HUES6 (cell line): Measurements from ENCODE around the gene LMF2.

Experiments used
- H3K27ac ChIP-seq: 2 replicates; pipeline ENCODE4 v1.7.0; 2013; ENCODE audit warnings: low read depth, mild to moderate bottlenecking, low read length, inconsistent platforms
- H3K27me3 ChIP-seq: 2 replicates; pipeline ENCODE4 v1.6.1; 2013; ENCODE audit warnings: low read length; ENCODE audit not compliant: control insufficient read depth, insufficient read depth
- H3K36me3 ChIP-seq: 2 replicates; pipeline ENCODE4 v1.6.1; 2013; ENCODE audit warnings: low read length; ENCODE audit not compliant: control insufficient read depth, insufficient read depth
- H3K4me1 ChIP-seq: 2 replicates; pipeline ENCODE4 v1.6.1; 2013; ENCODE audit warnings: low read length; ENCODE audit not compliant: control insufficient read depth, insufficient read depth
- H3K4me3 ChIP-seq: 2 replicates; pipeline ENCODE4 v1.5.1; 2013; ENCODE audit warnings: low read depth, low read length
- H3K9ac ChIP-seq: one replicate; pipeline ENCODE4 v1.6.1; 2013; ENCODE audit warnings: mild to moderate bottlenecking, low read length
- H3K9me3 ChIP-seq: 2 replicates; pipeline ENCODE4 v1.6.1; 2013; ENCODE audit warnings: low read depth, low read length; ENCODE audit not compliant: control insufficient read depth, insufficient read depth

Gene LMF2

DNA sequence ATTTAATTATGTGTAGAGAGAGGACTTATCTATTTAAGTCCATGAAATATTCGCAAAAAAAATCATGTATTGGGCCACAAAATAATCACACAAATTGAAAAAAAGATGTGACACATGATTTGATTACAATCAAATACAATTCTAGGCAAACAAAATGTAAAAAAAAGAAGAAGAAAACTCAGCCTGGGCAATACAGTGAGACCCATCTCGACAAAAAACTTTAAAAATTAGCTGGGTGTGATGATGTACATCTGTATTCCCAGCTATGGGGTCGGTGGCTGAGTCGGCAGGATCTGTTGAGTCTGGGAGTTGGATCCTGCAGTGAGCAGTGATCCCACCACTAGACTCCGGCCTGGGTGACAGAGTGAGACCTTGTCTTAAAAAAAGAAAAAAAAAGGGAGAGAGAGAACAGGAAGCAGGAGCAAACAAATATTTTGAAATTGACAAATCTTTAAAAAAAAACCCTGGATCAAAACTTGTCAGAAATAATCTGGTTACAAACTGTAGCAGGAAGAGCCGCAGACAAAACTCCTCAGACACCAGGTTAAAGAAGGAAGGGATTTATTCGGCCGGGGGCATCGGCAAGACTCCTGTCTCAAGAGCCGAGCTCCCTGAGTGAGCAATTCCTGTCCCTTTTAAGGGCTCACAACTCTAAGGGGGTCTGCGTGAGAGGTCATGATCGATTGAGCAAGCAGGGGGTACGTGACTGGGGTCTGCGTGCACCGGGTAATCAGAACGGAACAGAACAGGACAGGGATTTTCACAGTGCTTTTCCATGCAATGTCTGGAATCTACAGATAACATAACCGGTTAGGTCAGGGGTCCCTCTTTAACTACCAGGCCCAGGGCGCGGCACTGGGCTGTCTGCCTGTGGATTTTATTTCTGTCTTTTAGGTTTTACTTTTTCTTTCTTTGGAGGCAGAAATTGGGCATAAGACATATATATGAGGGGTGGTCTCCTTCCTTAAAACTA, 25.6 kb upstream of the LMF2 start:
- Histone ChIP-seq H3K9me3 (no peaks in the 10 kb centered on the region), H3K9ac (no peak overlapping the region), H3K27ac (no peak overlapping the region; the same call in 1 of the 2 replicates), H3K4me3 (no peak overlapping the region), H3K27me3 (peaks cover 61% of the 10 kb centered on the region), H3K36me3 (no peaks in the 10 kb centered on the region), H3K4me1 (peaks cover 13% of the 10 kb centered on the region)

DNA sequence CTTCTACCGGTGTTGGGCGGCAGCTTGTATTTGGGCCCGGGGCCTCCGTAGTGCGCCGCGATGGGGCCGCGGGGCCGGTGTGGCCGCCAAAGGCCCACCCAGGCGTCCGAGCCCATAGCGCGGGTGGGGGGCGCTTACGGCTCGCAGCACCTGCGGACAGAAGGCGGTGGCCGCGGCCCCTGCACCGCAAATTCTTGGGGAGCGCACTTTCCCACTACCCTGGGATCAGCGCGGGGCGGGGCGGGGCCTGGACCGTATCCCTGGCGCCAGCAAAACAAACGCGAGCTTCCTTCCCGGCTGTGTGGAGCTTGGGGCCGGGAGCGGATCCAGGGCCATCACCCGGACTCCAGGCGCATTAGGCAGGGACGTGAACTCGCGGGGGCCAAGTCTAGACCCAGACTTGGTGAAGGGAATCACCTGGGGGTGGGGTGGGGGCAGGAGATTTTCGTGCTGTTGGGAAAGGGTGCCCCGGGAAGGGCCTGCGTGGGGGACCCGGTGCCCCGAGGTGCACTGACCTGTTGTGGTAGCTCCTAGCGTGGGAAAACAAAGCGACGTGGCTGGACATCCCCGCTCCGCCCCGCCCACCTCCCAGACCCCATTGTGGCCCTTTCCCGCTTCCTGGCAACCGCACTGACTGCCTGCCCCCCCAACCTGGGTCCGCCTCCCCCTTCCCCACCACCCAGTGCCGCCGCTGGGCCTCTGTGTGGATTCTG, 24.6 kb upstream of the LMF2 start:
- no peaks in the 10 kb centered on the region for H3K36me3 ChIP-seq
- peak overlapping the region; percentile 75 for H3K4me3 ChIP-seq
- H3K9ac ChIP-seq = no peak overlapping the region
- no peak overlapping the region for H3K27ac ChIP-seq
- H3K4me1 ChIP-seq = peaks cover 13% of the 10 kb centered on the region
- H3K9me3 ChIP-seq = no peaks in the 10 kb centered on the region
- peaks cover 71% of the 10 kb centered on the region for H3K27me3 ChIP-seq

DNA sequence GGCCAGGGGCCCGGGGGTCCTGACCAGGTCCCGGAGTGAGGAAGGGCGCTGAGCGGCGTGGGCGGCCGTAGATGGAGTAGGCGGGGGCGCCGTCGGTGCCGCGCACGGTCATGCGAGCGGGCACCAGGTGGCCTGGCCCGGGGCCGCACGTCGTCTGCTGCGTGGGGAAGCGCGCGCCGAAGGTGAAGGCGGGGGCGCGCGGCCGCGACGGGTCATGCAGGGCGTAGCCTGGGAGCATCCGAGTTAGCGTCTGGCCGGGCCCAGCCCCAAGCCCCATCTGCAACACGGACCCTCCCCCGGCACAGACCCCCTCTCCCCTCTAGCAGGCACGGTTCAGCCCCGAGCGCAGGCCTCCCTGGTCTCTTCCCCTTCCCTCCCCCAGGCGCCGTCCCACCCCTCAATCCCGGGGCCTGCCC, 24.1 kb upstream of the LMF2 start:
- H3K9me3 ChIP-seq = no peaks in the 10 kb centered on the region
- H3K4me1 ChIP-seq = peaks cover 18% of the 10 kb centered on the region
- H3K27me3 ChIP-seq = peaks cover 76% of the 10 kb centered on the region
- H3K36me3 ChIP-seq = no peaks in the 10 kb centered on the region
- no peak overlapping the region for H3K9ac ChIP-seq
- H3K27ac ChIP-seq = no peak overlapping the region
- peak overlapping the region; percentile 75 for H3K4me3 ChIP-seq

DNA sequence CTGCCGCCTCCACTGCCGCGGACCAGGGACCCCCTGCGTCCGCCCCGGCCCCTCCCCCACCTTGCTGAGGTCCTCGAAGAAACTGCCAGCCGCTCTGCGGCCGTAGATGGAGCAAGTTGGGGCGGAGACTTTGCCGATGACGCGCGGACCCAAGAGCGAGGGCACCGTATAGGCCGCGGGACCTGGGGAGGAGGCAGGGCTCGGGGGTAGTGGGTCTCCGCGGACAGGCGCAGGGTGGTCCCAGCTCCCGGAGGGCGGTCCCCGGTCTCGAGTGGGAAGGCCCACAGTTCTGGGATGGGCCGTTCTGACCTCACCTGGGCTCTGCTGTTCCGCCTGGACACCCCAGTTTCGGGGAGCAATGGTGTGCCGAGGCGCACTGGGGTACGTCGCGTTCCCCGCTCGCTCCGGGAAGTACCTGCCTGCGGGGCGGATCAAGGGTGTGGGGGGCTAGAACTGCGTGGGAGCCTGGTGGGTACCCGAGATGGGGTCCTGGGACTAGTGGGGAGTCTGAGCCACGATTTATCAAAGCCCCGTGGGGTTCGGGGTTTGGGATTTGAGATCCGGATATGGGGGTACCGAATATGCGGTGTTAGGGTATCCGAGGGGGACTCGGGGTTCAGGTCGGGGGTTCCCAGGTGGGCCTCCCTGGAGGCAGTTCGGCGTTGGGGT, 23.5 kb upstream of the LMF2 start:
- H3K4me1 ChIP-seq = peaks cover 19% of the 10 kb centered on the region
- H3K4me3 ChIP-seq = peak overlapping the region; percentile 75
- no peaks in the 10 kb centered on the region for H3K9me3 ChIP-seq
- peaks cover 77% of the 10 kb centered on the region for H3K27me3 ChIP-seq
- H3K36me3 ChIP-seq = no peaks in the 10 kb centered on the region
- H3K27ac ChIP-seq = no peak overlapping the region
- H3K9ac ChIP-seq = peak overlapping the region; percentile 65

DNA sequence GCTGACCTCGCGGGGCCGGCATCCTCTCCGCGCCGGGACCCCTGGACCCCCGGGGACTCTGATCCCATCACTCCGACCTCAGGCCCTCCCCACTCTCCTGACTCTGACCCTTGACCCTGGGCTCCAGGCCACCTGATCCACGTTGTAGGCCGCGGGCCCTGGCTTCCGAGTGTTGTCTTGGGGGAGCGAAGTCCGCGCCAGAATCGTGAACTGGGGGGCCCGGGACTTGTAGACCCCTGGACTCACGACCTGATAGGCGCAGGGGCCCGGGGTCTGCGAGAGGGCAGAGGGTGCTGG, 23.0 kb upstream of the LMF2 start:
- Histone ChIP-seq H3K9ac (peak overlapping the region; percentile 42), H3K4me1 (peaks cover 19% of the 10 kb centered on the region), H3K27ac (no peak overlapping the region)

DNA sequence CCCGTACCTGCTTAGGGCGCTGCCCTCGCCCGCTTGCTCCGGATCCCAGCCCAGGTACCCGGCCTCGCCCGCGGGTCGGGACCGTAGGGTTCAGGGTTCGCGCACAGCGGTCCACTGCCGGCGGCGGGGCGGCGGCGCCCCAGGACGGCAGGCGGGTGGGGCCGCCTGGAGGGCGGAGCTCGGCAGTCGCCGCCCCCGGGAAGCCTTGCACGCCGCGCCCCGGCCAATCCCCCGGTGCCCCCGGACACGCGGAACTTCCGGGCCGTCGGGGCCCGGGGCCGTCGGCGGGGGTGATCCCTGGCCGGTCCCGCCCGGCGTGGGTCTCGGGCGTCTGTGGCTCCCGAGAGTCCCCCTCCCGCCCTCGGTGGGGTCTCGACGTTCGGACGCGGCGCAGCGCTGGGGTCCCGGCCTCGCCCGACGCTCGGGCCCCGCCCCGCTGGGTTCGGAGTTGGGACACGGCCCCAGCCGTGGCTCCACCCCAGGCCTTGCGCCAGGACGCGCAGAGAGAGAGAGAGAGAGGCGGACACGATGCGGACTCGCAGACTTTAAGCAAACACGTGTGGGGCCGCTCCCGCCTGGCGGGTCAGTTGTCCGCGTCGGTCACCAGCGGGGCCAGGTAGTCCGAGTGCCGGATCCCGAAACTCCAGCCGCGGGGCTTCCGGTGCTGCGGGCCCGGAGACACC, 22.5 kb upstream of the LMF2 start, which contains the start of gene TYMP:
TYMP (minus strand) TSS at position 116 of the 683 bp plus-strand sequence. CDS start 303 bp downstream, outside the sequence.
- Histone ChIP-seq H3K4me3 (peak within 1 kb of the TSS; percentile 75), H3K9me3 (no peaks in the 10 kb centered on the region), H3K4me1 (peaks cover 19% of the 10 kb centered on the region), H3K27ac (no peak within 1 kb of the TSS), H3K27me3 (peaks cover 77% of the 10 kb centered on the region), H3K9ac (peak within 1 kb of the TSS; percentile 42), H3K36me3 (no peaks in the 10 kb centered on the region)

More for the DNA sequence above, 23.0 kb upstream of the LMF2 start:
- peaks cover 77% of the 10 kb centered on the region for H3K27me3 ChIP-seq
- peak overlapping the region; percentile 75 for H3K4me3 ChIP-seq
- H3K9me3 ChIP-seq = no peaks in the 10 kb centered on the region
- H3K36me3 ChIP-seq = no peaks in the 10 kb centered on the region

DNA sequence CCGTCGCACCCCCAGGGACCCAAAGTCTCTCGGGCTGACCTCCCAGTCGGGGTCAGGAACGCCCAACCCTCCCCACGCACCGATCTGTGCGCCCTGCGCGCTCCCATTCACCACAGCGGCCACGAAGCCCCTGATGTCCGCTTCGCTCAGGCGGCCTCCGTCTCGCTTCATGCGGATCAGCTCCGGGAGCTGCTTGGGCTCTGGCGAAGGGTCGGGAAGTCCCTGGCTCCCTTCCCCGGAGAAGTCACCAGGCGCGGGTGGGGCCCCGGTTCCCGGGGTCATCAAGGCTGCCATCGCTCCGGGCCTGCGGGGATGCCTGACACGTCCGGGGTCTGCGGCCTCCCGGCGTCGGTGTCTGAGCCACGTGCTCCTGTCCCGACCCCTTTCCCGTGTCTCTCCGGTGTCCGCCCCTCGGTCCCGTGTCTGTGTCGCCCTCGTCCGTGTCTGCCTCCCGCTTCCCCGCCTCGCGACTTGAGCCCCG, 22.0 kb upstream of the LMF2 start:
- Histone ChIP-seq H3K4me1 (peaks cover 18% of the 10 kb centered on the region), H3K27me3 (peaks cover 77% of the 10 kb centered on the region), H3K4me3 (peak overlapping the region; percentile 75), H3K27ac (no peak overlapping the region), H3K9ac (no peak overlapping the region), H3K9me3 (no peaks in the 10 kb centered on the region), H3K36me3 (no peaks in the 10 kb centered on the region)

DNA sequence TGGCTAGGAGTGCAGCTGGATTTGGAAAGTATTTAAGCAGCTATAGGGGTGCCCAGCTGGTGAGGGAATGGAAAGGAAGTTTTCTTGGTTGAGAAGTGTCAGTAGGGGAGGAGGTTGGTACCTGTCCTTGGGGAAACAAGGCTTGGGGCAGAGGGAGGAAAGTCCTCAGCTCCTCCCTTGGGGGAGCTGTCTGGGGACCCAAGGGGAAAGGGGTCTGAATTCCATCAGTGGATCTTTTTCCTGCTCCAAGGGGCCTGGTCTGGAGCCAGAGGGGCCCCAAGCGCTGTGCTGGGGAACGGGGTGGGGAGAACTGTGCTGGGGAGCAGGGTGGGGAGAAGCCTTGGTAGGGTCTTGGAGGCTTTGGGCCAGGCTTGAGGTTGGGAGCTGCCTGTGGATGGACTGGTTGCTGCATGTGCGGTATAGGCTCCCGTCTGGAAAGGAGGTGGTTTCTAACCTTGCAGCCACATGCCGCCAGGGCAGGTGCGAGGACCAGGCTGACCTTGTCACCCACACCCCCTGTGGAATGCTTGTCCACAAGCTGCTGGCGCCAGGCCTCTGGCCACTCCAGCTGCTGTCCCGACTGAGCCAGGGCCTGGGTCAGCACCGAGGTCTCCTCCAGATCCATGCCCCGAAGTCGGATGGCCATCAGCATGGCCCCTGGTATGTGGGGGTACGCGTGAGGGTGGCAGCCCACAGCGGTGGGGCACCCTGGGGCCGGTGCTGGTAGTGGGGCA, 21.3 kb upstream of the LMF2 start:
- no peak overlapping the region for H3K9ac ChIP-seq
- peaks cover 74% of the 10 kb centered on the region for H3K27me3 ChIP-seq
- H3K27ac ChIP-seq = no peak overlapping the region
- no peak overlapping the region for H3K4me3 ChIP-seq
- H3K36me3 ChIP-seq = peaks cover under 1% of the 10 kb centered on the region; the same call in 1 of the 2 replicates
- H3K4me1 ChIP-seq = peaks cover 12% of the 10 kb centered on the region
- no peaks in the 10 kb centered on the region for H3K9me3 ChIP-seq

DNA sequence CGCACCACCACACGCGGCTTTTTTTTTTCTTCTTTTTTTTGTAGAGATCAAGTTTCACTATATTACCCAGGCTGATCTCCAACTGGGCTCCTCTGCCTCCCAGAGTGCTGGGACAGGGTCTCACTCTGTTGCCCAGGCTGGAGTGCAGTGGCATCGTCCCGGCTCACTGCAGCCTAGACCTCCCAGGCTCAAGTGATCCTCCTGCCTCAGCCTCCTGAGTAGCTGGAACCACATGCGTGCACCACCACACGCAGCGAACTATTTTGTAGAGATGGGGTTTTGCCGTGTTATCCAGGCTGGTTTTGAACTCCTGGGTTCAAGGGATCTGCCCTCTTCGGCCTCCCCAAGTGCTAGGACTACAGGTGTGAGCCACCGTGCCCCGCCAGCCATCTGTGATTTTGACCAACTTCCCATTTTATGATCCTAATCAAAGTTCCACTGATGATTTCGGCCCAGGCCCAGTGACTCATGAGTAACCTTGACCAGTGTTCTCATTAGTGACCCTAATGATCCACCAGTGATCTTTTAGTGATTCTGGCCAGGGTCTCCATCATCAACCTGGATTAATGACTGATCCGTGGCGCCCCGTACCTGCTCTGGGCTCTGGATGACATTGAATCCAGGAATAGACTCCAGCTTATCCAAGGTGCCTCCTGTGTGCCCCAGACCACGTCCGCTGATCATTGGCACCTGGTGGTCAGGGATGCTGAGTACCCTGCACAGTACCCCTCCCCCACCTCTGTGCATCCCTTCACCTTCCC, 20.6 kb upstream of the LMF2 start:
- Histone ChIP-seq H3K9me3 (no peaks in the 10 kb centered on the region), H3K27me3 (peaks cover 66% of the 10 kb centered on the region), H3K36me3 (peaks cover 8% of the 10 kb centered on the region), H3K9ac (no peak overlapping the region), H3K27ac (no peak overlapping the region), H3K4me1 (peaks cover 11% of the 10 kb centered on the region), H3K4me3 (no peak overlapping the region)
